NCI-H82 (cell line): ENCODE measurements around the gene KEL.

ENCODE experiments used
- DNase-seq: peaks from one replicate; lab custom pipeline; 2025; lab: John Stamatoyannopoulos, UW

The KEL gene

DNA sequence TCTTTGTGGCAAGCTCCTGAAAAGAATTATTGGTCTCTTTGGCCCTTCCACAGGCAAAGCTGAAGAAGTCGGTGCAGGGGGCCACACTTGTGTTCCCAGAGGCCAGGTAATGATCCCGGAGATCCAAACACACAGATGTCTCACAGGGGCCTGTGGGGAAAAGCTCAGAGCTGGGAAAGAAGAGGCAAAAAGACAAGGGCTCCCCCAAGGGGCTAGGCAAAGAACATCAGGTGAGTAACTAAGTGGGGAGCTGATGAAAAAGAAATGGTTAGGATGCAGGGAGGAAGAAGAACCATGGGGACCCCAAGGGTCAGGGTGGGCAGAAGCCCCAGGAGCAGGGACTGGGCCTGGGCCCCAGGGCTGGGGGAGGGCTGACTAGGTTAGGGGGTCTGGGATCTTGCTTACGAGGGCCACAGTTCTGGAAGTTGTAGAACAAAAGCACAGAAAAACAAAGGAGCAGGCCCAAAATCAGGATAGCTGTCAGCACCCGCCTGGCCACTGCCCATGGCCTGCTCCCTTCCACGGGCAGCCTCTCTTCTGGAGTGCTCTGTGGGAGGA is 1.1 kb downstream of the KEL start:
- peak; percentile 30 for DNase-seq

DNA sequence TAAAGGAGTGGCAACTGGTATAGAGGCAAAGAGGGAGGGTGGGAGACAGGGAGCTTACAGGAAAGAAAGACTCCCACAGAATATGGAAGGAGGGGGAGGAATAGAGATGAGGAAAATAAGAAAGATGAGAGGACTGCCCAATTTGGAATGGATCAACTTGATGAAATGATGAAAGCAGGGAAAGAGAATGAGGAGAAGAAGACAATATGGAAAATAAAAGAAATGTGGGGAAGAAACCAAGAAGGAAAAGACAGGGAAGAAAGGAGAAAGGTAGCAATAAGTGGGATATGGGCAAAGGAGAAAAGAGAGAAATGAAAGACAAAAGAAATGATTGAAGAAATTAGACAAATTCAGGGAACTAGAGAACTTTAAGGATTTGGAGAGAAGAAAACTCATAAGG is 3.0 kb downstream of the KEL start:
- DNase-seq, result no peak

DNA sequence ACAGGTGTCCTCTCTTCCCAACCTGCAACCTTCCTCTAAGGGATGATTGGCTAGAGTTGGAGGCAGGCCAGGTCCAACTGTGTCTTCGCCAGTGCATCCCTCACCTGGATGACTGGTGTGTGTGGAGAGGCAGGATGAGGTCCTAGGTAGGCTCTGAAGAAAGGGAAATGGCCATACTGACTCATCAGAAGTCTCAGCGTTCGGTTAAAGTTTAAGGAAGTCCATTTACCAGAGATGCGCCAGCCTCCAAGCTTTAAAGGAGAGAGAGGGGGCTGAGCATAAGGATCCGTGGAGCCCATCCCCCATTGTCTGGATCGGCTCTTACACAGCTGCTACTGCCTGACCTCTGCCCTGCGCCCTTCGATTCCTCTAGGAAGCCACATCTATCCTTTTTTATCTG is 4.4 kb downstream of the KEL start:
- DNase-seq, result peak; percentile 42

DNA sequence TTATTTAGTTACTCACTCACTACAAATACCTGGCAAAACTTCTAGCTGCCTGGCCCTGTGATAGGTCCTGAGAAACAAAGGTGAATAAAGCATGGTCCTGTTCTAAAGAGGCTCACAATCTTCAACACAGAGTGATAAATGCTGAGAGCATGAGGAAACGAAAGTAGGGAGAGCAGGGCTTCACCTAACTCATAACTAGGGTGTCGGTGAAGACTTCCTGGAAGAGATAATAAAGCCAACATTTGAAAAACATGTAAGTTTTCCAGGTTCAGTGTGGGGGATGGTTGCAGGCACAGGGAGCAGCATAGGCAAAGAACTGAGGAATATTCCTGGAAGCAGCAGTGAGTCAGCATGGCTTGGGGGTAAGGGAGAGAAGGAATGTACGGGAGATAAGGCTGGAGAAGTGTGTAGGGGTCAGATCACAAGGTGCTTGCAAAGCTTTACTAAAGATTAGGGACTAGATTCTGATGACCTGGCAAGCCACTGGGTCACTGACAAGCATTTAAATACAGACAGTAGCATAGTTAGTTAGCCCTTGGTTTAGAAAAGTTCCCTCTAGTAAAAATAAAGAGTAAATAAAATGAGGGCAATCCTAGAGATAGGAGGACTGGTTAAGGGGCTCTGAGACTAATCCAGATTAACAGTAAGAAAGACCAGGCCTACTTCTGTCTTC is 5.1 kb downstream of the KEL start:
- peak; percentile 37 for DNase-seq

DNA sequence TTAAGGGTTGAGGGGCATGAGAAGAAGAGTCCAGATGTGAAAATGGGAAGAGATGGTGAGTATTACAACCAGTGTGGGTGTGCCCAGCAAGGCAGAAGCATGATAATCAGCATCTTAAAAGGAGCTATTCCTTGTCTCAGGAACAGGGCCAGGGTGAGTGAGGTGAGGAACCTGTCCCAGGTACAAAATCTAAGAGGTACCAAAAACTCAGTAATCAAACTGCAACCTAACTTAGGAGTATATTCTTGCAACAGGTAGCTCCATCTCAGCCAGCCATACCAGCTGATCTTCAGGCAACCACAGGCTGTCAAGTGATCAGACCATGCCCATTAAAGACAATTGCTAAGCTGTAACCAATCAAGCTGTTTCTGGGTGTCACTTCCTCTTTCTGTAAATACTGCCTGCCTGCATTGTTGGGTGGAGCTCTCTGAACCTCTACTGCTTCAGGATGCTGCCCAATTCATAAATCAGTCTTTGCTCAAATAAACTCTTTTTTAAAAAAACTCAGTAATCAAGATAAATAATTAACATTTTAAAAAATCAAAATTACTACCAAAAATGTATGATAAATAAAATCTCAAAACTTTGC is 7.4 kb downstream of the KEL start:
- peak; percentile 18 for DNase-seq

DNA sequence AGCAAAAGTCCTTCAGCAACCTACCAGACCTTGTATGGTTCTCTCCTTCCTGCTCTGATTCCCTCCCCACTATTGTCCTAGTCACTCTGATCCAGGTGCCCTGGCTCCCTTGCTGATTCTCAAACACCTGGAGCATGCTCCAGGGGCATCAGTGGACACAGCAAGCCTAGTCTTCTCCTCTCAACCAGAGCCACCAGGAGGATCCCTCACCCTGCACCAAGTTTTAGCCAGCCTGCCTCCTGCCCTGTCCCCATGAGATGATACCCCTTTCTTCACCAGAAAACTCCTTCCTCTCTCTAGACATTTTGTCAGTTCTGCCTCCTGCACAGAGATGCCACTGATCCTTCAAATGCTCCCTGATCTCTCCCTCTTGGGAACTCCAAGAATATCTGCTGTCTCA is 11.9 kb downstream of the KEL start:
- DNase-seq, result no peak

DNA sequence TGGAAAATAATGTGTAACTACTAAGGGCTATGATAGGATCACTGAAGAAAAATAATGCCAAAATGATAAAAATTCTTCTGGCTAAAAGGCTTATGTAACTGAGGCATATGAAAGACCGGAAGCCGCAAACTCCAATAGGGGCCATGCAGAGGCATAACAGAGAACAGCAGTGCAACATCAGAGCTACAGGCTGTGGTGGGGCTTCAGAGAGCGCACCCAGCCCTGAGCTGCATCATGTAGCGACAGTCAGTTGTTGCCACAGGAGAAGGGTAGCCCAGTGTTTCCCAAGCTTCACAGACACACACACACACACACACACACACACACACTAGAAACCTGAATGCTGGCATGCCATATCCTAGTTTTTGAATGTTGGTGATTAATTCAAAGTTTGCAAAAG is 13.6 kb downstream of the KEL start:
- no peak for DNase-seq

DNA sequence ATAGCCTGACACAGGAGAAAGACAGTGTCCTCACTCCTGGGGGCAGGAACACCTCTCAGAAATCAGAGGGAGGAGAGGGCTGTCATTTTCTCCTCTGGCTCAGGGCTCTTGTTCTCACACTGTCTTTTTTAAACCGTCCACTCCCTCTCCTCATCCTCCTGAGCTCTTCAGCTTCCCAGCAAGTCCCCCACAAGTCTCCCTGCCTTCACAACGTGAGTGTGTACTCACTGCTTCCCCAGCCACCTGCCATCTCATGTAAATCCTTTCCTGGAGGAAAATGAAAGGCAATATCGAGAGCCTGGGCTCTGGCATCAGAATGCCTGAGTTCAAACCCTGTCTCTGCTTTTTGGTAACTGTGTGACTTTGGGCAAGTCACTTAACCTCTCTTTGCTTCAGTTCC is 17.2 kb downstream of the KEL start:
- no peak for DNase-seq

DNA sequence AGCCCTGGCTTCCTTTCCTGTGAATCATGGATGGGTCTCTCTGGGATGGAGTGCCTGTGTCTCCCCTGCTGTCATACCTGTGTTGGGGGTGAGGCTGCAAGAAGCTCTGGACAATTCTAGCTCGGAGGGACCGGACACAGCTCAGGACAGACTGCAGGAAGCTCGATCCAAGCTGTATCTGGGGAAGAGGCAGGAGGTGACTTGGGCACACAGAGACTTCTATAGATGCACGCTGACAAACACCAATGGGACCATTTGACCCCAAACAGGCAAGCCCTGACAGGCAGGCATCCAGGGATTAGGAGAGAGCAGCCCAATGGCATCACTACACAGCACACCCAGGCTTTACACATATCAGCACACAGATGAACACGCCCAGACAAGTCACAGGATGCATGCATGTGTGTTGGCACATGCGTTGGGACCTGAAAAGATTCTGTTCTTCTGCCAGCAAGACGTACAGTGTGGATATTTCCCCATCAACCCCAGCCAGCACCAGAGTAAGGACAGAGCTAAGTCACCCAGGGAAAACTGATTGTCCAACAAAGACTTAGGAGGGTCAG is 18.4 kb downstream of the KEL start:
- DNase-seq, result no peak

DNA sequence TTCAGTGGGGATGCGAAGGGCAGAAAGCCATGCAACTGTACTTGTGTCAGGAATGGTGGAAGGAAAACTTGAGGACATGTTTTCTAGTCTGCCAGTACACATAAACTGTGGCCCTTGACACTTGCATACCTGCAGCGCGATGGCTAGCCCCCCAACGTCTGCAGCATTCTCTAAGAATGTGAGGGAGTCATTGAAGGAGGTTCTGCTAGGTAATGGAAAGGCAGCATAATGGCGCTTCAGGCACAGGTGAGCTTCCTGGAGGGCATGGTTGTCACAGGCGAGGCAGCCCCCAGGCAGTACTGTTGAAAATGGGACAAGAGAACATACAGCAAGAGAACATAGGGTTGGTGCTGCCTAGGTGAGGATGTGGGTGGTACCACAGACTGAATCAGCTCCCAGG is 19.4 kb downstream of the KEL start:
- DNase-seq, result no peak

DNA sequence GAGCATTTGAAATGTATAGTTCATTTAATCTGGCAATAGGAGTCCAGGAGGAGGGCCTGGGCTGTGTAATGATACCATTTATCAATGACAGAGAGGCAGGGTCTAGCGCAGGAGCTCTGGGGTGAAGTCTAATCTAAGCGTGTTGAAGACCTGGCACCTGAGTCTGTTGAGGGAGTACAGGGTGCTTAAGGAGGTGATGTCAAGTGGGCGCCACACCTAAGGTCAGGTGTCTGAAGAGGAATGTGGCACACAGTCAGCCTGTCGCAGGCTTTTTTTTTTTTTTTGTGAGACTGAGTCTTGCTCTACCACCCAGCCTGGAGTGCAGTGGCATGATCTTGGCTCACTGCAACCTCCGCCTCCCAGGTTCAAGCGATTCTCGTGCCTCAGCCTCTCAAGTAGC is 20.6 kb downstream of the KEL start:
- DNase-seq, result no peak

DNA sequence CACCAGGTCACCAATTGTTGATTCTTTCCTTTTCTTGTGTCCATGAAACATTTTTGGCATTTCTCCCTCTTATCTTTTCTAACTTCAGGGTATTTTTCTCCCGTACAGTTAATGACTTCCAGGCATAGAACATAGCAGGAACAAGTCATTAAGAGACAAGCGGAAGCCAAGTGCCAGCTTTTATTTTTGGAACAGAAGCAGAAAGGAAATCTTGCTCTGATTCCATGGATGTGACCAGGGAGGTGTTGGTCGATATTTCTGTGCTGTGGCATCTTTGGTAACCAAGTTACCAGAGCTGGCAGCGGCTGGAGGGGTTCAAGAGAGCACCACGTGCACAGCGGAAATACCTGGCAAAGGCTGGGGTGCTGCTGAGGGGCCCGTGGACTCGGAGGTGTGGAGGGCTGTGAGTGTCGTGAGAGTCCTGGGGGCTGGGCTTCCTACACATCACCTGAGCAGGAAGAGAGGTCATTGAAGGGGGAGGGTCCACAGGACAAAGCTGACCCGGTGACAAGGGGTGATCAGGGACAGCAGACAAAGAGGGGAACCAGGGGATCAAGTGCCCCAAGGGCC is 21.1 kb downstream of the KEL start:
- no peak for DNase-seq

DNA sequence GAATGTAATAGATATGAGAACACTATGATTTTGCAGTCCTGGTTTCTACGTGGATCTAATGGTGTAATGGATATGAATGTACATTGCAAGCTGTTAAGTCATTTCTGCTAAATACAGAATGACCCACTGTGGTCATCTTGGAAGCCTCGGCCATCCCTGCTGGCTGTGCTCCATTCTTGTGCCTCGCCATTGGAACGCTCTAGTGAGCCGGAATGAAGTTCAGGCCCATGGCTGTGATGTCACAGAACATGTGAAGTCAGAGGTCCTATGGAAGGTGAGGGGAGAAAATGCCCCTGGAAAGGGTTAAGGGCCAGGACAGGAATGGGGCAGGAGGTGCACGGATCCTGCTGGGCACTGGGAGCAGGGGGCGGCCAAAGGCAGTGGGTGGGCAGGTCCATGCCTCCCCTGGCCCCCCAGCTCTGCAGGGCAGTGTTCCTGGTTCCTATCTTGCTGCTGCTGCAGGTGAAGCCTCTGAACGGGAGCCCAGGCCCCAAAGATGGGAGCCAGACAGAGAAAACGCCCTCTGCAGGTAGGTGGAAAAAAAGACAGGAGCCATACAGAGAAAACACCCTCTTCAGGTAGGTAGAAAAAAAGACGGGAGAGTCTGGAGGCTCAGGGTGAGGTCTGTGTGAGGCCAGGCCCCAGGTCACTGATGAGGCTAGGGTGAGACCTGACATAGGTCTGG is 22.8 kb downstream of the KEL start, which contains the start of gene LLCFC1:
Gene LLCFC1 (plus strand): TSS at position 259 of the 685 bp plus-strand sequence. CDS start 138 bp downstream, at position 397.
- peak; percentile 15 for DNase-seq

DNA sequence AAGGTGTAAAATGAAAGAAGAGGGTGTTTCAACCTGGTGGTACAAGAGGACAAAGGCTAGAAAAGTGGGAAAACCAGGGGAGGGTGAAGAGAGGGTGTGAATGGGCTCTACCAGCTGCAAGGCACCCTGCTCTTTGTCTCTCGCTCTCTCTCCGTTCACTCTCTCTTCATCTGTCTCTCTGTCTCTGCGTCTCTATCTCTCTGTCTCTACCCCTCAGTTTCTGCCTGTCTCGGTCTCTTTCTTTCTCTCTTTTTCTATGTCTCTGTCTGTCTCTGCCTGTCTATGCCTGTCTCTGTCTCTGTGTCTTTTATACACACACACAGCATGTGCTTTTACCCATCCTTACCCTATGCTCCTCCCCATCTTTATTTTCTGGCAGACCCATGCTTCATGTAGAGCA is 23.6 kb downstream of the KEL start:
- DNase-seq, result no peak

DNA sequence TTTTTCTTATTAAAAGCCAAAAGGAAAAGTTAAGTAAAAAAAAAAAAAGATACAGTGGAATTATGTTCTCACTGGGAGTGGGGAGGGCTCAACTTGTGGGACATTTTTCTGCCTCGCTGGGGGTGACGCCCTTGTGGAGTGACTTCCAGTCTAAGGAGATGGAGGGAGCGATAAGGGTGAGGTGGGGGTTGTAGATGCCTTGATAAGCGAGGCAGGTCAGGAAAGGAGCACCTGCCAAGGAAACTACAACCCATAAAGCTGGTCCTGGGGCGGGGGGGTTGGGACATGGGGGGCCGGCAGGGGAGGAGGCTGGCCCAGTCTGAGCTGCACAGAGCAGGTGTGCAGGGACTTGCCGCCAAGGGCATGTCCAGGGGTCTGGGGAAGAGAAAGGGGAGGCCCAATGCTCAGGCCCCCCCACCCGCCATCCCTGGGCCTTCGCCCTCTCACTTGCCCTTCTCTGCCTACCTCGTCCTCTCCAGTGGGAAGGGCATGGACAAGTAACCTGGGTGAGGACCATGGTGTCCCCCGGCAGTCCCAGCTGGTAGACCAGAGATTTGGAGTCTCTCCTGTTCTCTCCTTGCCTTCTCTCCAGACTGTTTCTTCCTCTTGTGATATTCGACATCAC is 26.1 kb downstream of the KEL start:
- no peak for DNase-seq

DNA sequence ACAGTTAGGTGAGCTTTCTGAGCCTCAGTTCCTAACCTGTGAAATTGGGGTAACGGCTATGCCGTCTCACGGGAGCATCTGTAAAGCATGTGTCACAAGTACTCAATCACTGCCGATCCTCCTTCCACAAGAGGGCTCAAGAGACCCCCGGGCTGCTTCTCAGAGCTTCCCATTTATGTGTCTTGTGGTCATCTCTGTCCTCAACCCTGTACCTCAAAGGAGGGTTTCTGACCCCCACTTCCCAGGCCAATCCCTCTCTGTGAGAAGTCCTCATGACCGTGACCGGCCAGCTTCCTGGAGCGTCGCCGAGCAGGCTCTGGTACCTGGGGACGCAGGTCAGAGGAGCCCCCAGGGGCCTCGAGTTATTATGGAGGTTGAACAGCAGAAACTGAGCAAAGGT is 28.1 kb downstream of the KEL start:
- no peak for DNase-seq

DNA sequence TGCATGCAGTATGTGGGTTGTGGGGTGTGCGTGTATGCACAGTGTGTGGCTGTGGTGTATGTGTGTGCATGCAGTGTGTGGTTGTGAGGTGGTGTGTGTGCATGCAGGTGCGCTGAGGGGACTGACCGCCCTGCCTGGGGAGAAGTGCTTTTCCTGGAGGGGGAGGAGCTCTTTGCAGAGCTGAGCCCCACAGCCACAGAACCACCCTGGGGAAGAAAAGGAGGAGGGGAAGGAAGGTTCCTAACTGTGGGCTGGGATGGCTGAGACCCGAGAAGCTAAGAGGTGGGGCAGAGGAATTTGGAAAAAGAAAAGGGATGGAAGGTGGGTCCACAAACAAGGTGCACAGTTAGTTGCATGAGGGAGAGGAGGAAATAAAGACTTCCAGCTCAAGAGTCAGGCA is 28.5 kb downstream of the KEL start, which contains the start of gene TRPV5:
Gene TRPV5 (minus strand): TSS at position 123 of the 400 bp plus-strand sequence. CDS start 287 bp downstream, outside the sequence.
- DNase-seq, result no peak

DNA sequence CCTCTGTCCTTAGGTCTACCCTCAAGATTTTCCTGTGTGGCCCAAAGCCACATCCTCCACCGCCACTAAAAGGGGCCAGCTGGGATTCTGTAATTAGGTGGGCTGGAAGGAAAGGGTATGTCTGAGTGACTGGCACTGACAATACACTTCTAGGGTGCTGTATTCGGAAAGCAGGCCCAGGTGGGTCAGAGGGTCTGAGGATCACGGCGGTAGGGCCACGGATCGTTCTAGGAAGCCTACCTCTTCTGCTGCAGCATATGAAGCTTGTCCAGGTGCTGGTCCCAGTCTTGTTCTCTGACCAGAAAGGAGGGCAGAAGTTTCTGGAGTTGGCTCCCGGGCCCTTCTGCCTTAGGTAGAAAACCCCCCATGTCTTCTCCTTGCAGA is 29.1 kb downstream of the KEL start:
- DNase-seq, result no peak

DNA sequence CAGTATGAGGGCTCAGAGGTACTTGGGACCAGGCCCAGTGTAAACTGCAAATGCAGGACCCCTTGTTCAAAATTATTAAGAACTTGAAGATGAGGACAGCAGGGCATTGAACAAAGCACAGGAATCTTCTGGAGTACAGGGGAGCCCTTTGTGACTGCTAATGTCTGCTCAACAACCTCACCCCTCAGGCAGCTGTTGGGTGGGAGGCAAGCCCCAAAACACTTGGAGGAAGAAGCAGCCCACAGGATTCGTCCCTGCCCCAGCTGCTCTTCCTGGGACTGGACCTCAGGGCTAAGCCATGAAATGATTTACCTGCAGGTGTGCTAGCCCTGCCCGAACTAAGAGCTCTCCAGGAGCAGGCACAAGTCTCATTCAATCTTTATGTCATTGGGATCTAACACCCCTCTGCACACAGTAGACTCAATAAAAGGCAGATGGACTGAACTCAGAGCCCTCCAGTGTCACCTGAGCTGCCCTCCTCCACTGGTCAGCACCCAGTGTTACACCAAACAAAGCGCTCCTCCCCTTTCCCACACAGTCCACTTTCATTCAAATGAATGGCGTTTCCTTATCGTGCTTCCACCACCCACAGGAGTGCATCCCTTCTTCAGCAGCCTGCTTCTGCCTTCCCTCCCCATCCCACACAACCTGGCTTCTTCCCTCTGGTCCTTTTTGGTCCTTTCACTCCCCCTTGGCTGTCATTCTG is 29.6 kb downstream of the KEL start:
- no peak for DNase-seq

DNA sequence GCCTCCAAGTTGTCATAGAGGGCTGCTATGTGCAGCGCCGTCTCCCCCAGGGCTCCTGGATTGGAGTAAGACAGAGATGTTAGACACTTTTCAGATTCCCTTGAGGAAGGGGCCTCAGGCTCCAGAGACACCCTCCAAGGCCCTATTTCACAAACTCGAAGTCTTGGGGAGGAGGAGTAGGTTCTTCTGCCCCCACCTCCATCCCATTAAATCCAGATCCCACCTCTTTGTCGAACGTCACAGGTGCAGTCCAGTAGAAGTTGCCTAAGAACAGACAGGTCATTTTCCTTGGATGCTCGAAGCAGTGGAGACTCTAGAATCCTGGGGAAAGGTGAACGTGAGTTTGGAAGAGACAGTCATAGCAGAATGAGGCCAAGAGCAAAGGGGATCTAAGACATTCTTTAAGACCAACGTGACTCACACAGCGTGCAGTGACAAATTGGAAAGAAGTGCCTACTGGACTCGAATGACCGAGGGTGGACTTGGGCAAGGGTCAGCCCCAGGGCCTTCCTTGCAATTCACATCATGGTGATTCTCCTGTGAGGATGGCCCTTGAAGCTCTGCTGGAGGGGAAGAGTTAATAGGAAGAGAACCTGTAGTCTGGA is 31.9 kb downstream of the KEL start:
- no peak for DNase-seq

DNA sequence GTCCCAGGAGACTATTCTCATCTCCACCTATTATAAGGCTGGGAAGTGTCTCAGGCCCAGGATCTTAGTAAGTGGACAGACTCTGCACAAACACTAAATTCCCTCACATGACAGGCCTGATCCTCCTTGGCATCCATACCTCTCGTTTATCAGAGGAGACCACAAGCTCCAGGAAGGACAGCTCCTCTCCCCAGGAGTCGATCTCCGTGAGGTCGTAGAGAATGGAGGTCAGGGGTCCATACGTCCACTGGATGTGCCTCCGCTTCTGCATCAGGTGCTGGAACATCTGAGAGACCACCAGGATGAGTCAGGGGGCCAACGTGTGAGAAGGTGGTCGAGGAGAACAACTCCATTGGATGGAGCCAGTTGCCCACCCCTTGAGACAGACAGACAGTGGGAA is 34.2 kb downstream of the KEL start:
- no peak for DNase-seq
